Activated naive CD4-positive, alpha-beta T cell treated with anti-CD3 and anti-CD28 coated beads, Interleukin-2, amount 10 ng/mL, durations not matched to agents 7 days and 5 days (primary cell): ENCODE data around the gene INVS.
"Not testable (repeated sequence)": the region's sequence is repeated elsewhere in the genome, so short reads cannot be mapped to it uniquely, and the experiment has no call there.

Source experiments
- CTCF ChIA-PET: fragments of 350-600 bp; sonication (Branson Sonifier 250); formaldehyde crosslinking; loops from one replicate; lab custom pipeline; 2021; ENCODE audit warnings: antibody characterized with exemption; lab: Charles Lee
- DNase-seq: peaks from one replicate; pipeline ENCODE4 v3.0.0-alpha.2; 2020
- H3K27ac Mint-ChIP-seq: one replicate; pipeline ENCODE4 v1.8.0; 2021; ENCODE audit warnings: mild to moderate bottlenecking, moderate library complexity, mixed read lengths
- H3K27me3 Mint-ChIP-seq: one replicate; pipeline ENCODE4 v1.8.0; 2021; ENCODE audit warnings: mild to moderate bottlenecking, mixed read lengths
- H3K36me3 Mint-ChIP-seq: one replicate; pipeline ENCODE4 v1.8.0; 2021; ENCODE audit warnings: mixed read lengths
- H3K4me1 Mint-ChIP-seq: one replicate; pipeline ENCODE4 v1.8.0; 2021; ENCODE audit warnings: mixed read lengths
- H3K4me3 Mint-ChIP-seq: one replicate; pipeline ENCODE4 v1.8.0; 2021; ENCODE audit warnings: mild to moderate bottlenecking, moderate library complexity, mixed read lengths
- H3K9me3 Mint-ChIP-seq: one replicate; pipeline ENCODE4 v1.8.0; 2021; ENCODE audit warnings: mixed read lengths

INVS gene

GRCh38 chr9:100098887-100099721 lies at the start of gene INVS, which contains the start of gene ERP44:
Gene INVS, plus strand, starts transcription at chr9:100099243. Its CDS starts 5,279 bp downstream, at chr9:100104522.
Gene ERP44, minus strand, starts transcription at chr9:100099000. Its CDS starts 160 bp downstream, at chr9:100098840.
- H3K36me3 Mint-ChIP-seq: peaks cover 7% of the 10 kb centered on the region
- peak within 1 kb of the TSS; percentile 94 for H3K27ac Mint-ChIP-seq
- peak; percentile 99 for DNase-seq
- H3K9me3 Mint-ChIP-seq: no peaks in the 10 kb centered on the region
- no peaks in the 10 kb centered on the region for H3K27me3 Mint-ChIP-seq
- CTCF ChIA-PET: no interaction called here
- H3K4me1 Mint-ChIP-seq: peaks cover 35% of the 10 kb centered on the region
- H3K4me3 Mint-ChIP-seq: peak within 1 kb of the TSS; percentile 93

GRCh38 chr9:100049551-100049950 lies 49.5 kb upstream of the INVS start:
- Mint-ChIP-seq H3K4me3 (no peak overlapping the region), H3K9me3 (no peaks in the 10 kb centered on the region), H3K4me1 (no peaks in the 10 kb centered on the region), H3K27ac (no peak overlapping the region), H3K36me3 (peaks cover 24% of the 10 kb centered on the region), H3K27me3 (no peaks in the 10 kb centered on the region)
- CTCF ChIA-PET: no interaction called here
- DNase-seq: no peak

- DNase-seq: no peak
- Mint-ChIP-seq H3K9me3 (no peaks in the 10 kb centered on the region), H3K27ac (no peak overlapping the region), H3K4me1 (no peaks in the 10 kb centered on the region), H3K4me3 (no peak overlapping the region), H3K36me3 (peaks cover 22% of the 10 kb centered on the region), H3K27me3 (no peaks in the 10 kb centered on the region)
- CTCF ChIA-PET: no interaction called here
Observed at GRCh38 chr9:100052375-100052774, 46.7 kb upstream of the INVS start.

- H3K27me3 Mint-ChIP-seq: no peaks in the 10 kb centered on the region
- no peak overlapping the region for H3K27ac Mint-ChIP-seq
- H3K4me3 Mint-ChIP-seq: no peak overlapping the region
- CTCF ChIA-PET: interaction anchor here (1.0 kb wide), 1 partner anchor 10 kb away, joined by 3 read pairs; no protein-coding TSS in a partner anchor
- H3K9me3 Mint-ChIP-seq: no peaks in the 10 kb centered on the region
- H3K36me3 Mint-ChIP-seq: peaks cover 13% of the 10 kb centered on the region
- H3K4me1 Mint-ChIP-seq: no peaks in the 10 kb centered on the region
- DNase-seq: no peak
Observed at GRCh38 chr9:100056561-100056960, 42.5 kb upstream of the INVS start.

GRCh38 chr9:100057624-100058023 lies 41.4 kb upstream of the INVS start:
- no peak for DNase-seq
- H3K9me3 Mint-ChIP-seq: no peaks in the 10 kb centered on the region
- H3K27me3 Mint-ChIP-seq: no peaks in the 10 kb centered on the region
- H3K4me1 Mint-ChIP-seq: no peaks in the 10 kb centered on the region
- no peak overlapping the region for H3K27ac Mint-ChIP-seq
- H3K4me3 Mint-ChIP-seq: no peak overlapping the region
- CTCF ChIA-PET: interaction anchor here (1.0 kb wide), 1 partner anchor 8 kb away, joined by 3 read pairs; no protein-coding TSS in a partner anchor
- peaks cover 9% of the 10 kb centered on the region for H3K36me3 Mint-ChIP-seq

GRCh38 chr9:100058699-100059579 lies 40.1 kb upstream of the INVS start:
- DNase-seq: no peak
- CTCF ChIA-PET: no interaction called here
- Mint-ChIP-seq H3K36me3 (peaks cover 9% of the 10 kb centered on the region), H3K4me1 (no peaks in the 10 kb centered on the region), H3K27me3 (no peaks in the 10 kb centered on the region), H3K27ac (no peak overlapping the region), H3K4me3 (no peak overlapping the region), H3K9me3 (no peaks in the 10 kb centered on the region)

GRCh38 chr9:100062683-100063082 lies 36.4 kb upstream of the INVS start:
- H3K4me1 Mint-ChIP-seq, H3K9me3 Mint-ChIP-seq, CTCF ChIA-PET: not testable (repeated sequence)

GRCh38 chr9:100063185-100063584 lies 35.9 kb upstream of the INVS start:
- no peaks in the 10 kb centered on the region for H3K9me3 Mint-ChIP-seq
- H3K4me3 Mint-ChIP-seq: no peak overlapping the region
- H3K27ac Mint-ChIP-seq: no peak overlapping the region
- no peak for DNase-seq
- CTCF ChIA-PET: no interaction called here
- no peaks in the 10 kb centered on the region for H3K27me3 Mint-ChIP-seq
- peaks cover 10% of the 10 kb centered on the region for H3K36me3 Mint-ChIP-seq
- peaks cover 7% of the 10 kb centered on the region for H3K4me1 Mint-ChIP-seq

More at GRCh38 chr9:100062683-100063082, 36.4 kb upstream of the INVS start:
- DNase-seq, H3K4me3 Mint-ChIP-seq, H3K36me3 Mint-ChIP-seq, H3K27me3 Mint-ChIP-seq, H3K27ac Mint-ChIP-seq: not testable (repeated sequence)

GRCh38 chr9:100064872-100065581 lies 34.0 kb upstream of the INVS start:
- H3K4me3 Mint-ChIP-seq: no peak overlapping the region
- CTCF ChIA-PET: interaction anchor here (1.4 kb wide), 1 partner anchor 8 kb away, joined by 3 read pairs; no protein-coding TSS in a partner anchor
- no peak for DNase-seq
- no peaks in the 10 kb centered on the region for H3K27me3 Mint-ChIP-seq
- peaks cover 7% of the 10 kb centered on the region for H3K4me1 Mint-ChIP-seq
- H3K27ac Mint-ChIP-seq: no peak overlapping the region
- peaks cover 8% of the 10 kb centered on the region for H3K36me3 Mint-ChIP-seq
- H3K9me3 Mint-ChIP-seq: no peaks in the 10 kb centered on the region

GRCh38 chr9:100066539-100066938 lies 32.5 kb upstream of the INVS start:
- Mint-ChIP-seq H3K36me3 (peaks cover 8% of the 10 kb centered on the region), H3K9me3 (no peaks in the 10 kb centered on the region), H3K27me3 (no peaks in the 10 kb centered on the region), H3K4me3 (no peak overlapping the region), H3K27ac (peak overlapping the region; percentile 25), H3K4me1 (peaks cover 7% of the 10 kb centered on the region)
- CTCF ChIA-PET: interaction anchor here (1.4 kb wide), 1 partner anchor 10 kb away, joined by 3 read pairs; no protein-coding TSS in a partner anchor
- DNase-seq: no peak

GRCh38 chr9:100067990-100068389 lies 31.1 kb upstream of the INVS start:
- H3K27me3 Mint-ChIP-seq, CTCF ChIA-PET, H3K4me1 Mint-ChIP-seq, H3K27ac Mint-ChIP-seq, DNase-seq, H3K4me3 Mint-ChIP-seq, H3K9me3 Mint-ChIP-seq: not testable (repeated sequence)
- peaks cover 12% of the 10 kb centered on the region for H3K36me3 Mint-ChIP-seq

GRCh38 chr9:100069068-100069467 lies 30.0 kb upstream of the INVS start:
- DNase-seq, H3K9me3 Mint-ChIP-seq, CTCF ChIA-PET, H3K4me3 Mint-ChIP-seq, H3K4me1 Mint-ChIP-seq, H3K27ac Mint-ChIP-seq, H3K27me3 Mint-ChIP-seq: not testable (repeated sequence)
- peaks cover 12% of the 10 kb centered on the region for H3K36me3 Mint-ChIP-seq

GRCh38 chr9:100070104-100071041 lies 28.7 kb upstream of the INVS start:
- no peak overlapping the region for H3K27ac Mint-ChIP-seq
- DNase-seq: no peak
- H3K27me3 Mint-ChIP-seq: no peaks in the 10 kb centered on the region
- H3K9me3 Mint-ChIP-seq: no peaks in the 10 kb centered on the region
- CTCF ChIA-PET: no interaction called here
- H3K4me3 Mint-ChIP-seq: no peak overlapping the region
- peaks cover 7% of the 10 kb centered on the region for H3K4me1 Mint-ChIP-seq
- peaks cover 12% of the 10 kb centered on the region for H3K36me3 Mint-ChIP-seq
